Keratinocyte (primary cell): ENCODE results near the gene DNAJC28. TPM values are rescaled to one million over a fixed set of nuclear protein-coding genes. Genes with fewer than 3 reads are reported as not detected.

ENCODE experiments used
- DNase-seq: peaks from one replicate; pipeline ENCODE4 v3.0.0-alpha.2; 2011; ENCODE audit warnings: low read depth, missing footprints, low spot score
- FAIRE-seq: peaks from 2 replicates; lab custom pipeline; 2011; peaks lifted over from hg19 to GRCh38; lab: Jason Lieb, UNC
- H2AFZ ChIP-seq: 2 replicates; pipeline ENCODE4 v1.6.0; 2012; ENCODE audit warnings: low read length, control low read depth, inconsistent platforms; ENCODE audit not compliant: control insufficient read depth
- H3K27ac ChIP-seq: 2 replicates; pipeline ENCODE4 v1.5.1; 2011; ENCODE audit warnings: low read length; ENCODE audit not compliant: control insufficient read depth, insufficient read depth
- H3K27me3 ChIP-seq: 3 replicates; pipeline ENCODE4 v1.6.0; 2011; ENCODE audit warnings: low read length; ENCODE audit not compliant: control insufficient read depth, insufficient read depth; ENCODE audit errors: extremely low read depth
- H3K36me3 ChIP-seq, 2 experiments: 2 replicates in 1 of 2; 3 replicates in 1 of 2; pipeline ENCODE4 v1.5.1; 2011; ENCODE audit warnings: low read length in 2 of 2, mild to moderate bottlenecking in 1 of 2; ENCODE audit not compliant: control insufficient read depth in 2 of 2, insufficient read depth in 2 of 2; ENCODE audit errors: extremely low read depth in 1 of 2
- H3K4me1 ChIP-seq: 3 replicates; pipeline ENCODE4 v1.5.1; 2011; ENCODE audit warnings: low read length; ENCODE audit not compliant: control insufficient read depth, insufficient read depth; ENCODE audit errors: extremely low read depth
- H3K4me2 ChIP-seq: 3 replicates; pipeline ENCODE4 v1.6.0; 2011; ENCODE audit warnings: low read depth, low read length; ENCODE audit not compliant: control insufficient read depth, insufficient read depth; ENCODE audit errors: extremely low read depth
- H3K4me3 ChIP-seq, 3 experiments: fragments of 200-600 bp in 1 of 3; sonication (generic) in 1 of 3; 2 replicates in 2 of 3; 3 replicates in 1 of 3; pipeline ENCODE4 v1.5.1; 2011 to 2016; ENCODE audit warnings: low read length in 3 of 3, mild to moderate bottlenecking in 3 of 3, control low read depth in 2 of 3, inconsistent platforms in 1 of 3, low read depth in 1 of 3, mixed read lengths in 1 of 3, mixed run types in 1 of 3, moderate library complexity in 1 of 3; ENCODE audit not compliant: control insufficient read depth in 2 of 3, insufficient read depth in 2 of 3; ENCODE audit errors: extremely low read depth in 1 of 3
- H3K79me2 ChIP-seq: 2 replicates; pipeline ENCODE4 v1.6.0; 2012; ENCODE audit warnings: low read length; ENCODE audit not compliant: control insufficient read depth, insufficient read depth
- H3K9ac ChIP-seq: 3 replicates; pipeline ENCODE4 v1.6.0; 2011; ENCODE audit warnings: low read length; ENCODE audit not compliant: control insufficient read depth, insufficient read depth; ENCODE audit errors: extremely low read depth
- H3K9me1 ChIP-seq: 3 replicates; pipeline ENCODE4 v1.6.0; 2011; ENCODE audit warnings: low read length; ENCODE audit not compliant: control insufficient read depth, insufficient read depth; ENCODE audit errors: extremely low read depth
- H3K9me3 ChIP-seq: 2 replicates; pipeline ENCODE4 v1.5.1; 2012; ENCODE audit warnings: low read depth, low read length; ENCODE audit not compliant: control insufficient read depth
- H4K20me1 ChIP-seq: 3 replicates; pipeline ENCODE4 v1.6.0; 2011; ENCODE audit warnings: low read length; ENCODE audit not compliant: control insufficient read depth, insufficient read depth; ENCODE audit errors: extremely low read depth
- CTCF ChIP-seq, 3 experiments: IDR thresholded peaks in 1 of 3; conservative IDR thresholded peaks in 1 of 3; optimal IDR thresholded peaks in 1 of 3; 2 replicates in 2 of 3; 3 replicates in 1 of 3; pipeline versions ENCODE3 to v1.5.1; 2011; ENCODE audit warnings: low read length in 3 of 3, mild to moderate bottlenecking in 3 of 3, moderate library complexity in 2 of 3, control low read depth in 1 of 3, inconsistent platforms in 1 of 3; ENCODE audit not compliant: insufficient read depth in 2 of 3; ENCODE audit errors: extremely low read depth in 1 of 3
- EZH2 ChIP-seq: IDR thresholded peaks from one replicate; pipeline ENCODE4 v1.6.1; 2012; ENCODE audit warnings: inconsistent platforms, mild to moderate bottlenecking, low read length, moderate library complexity
- dilution Hi-C: fragments of 300-500 bp; cut with MboI; formaldehyde crosslinking; loops from one replicate; pipeline ENCODE4 v1.7.0; 2020; ENCODE audit warnings: low sequenced_read_pairs; ENCODE audit not compliant: extremely low pct_ligation_motif_present
- polyA plus RNA-seq, 5 experiments: library from polyadenylated mRNA; depleted of rRNA in 3 of 5; stranded (reverse) in 3 of 5; stranded (forward) in 1 of 5; unstranded in 1 of 5; fragments of >200 nt; gene quantifications; 1 replicate in 1 of 5; 2 replicates in 3 of 5; 3 replicates in 1 of 5; pipeline versions ENCODE4 v1.2.1 to v1.2.3, GENCODE V29; 2011 to 2012; ENCODE audit warnings: missing spikeins in 2 of 5, low read depth in 1 of 5, low replicate concordance in 1 of 5

Gene DNAJC28
- polyA plus RNA-seq, 1 donor (not counting 4 experiments of a cell fraction or from before 2014, with no cell fraction given): 1.4 TPM

GRCh38 chr21:33452362-33452761 lies 39.2 kb downstream of the DNAJC28 start:
- Histone ChIP-seq H3K4me3 (no peak overlapping the region), H3K27ac (no peak overlapping the region), H3K9me1 (no peaks in the 10 kb centered on the region), H4K20me1 (no peaks in the 10 kb centered on the region), H2AFZ (no peak overlapping the region), H3K9ac (no peak overlapping the region), H3K4me2 (no peak overlapping the region), H3K27me3 (no peaks in the 10 kb centered on the region), H3K9me3 (no peaks in the 10 kb centered on the region), H3K79me2 (no peaks in the 10 kb centered on the region), H3K36me3 (peaks cover 0 to 2% of the 10 kb centered on the region in 2 experiments), H3K4me1 (peaks cover 10% of the 10 kb centered on the region)
- dilution Hi-C loops: no loop called here
- TF ChIP-seq EZH2 (no peak), CTCF (optimal IDR thresholded peaks at IDR 0.05 in 1 of 3, IDR thresholded peaks at IDR 0.05 in 1 of 3, conservative IDR thresholded peaks at IDR 0.05 in 1 of 3; ENCODE audit: extremely low read depth in 1 of 3, insufficient read depth in 2 of 3, low read length in 3 of 3) (no peak)
- no peak for DNase-seq
- peak; percentile 36 for FAIRE-seq

GRCh38 chr21:33451634-33452071 lies 39.9 kb downstream of the DNAJC28 start:
- no peak for DNase-seq
- no peaks in the 10 kb centered on the region for H3K79me2 ChIP-seq
- no peak for TF ChIP-seq EZH2
- no peak for TF ChIP-seq CTCF (optimal IDR thresholded peaks at IDR 0.05 in 1 of 3, IDR thresholded peaks at IDR 0.05 in 1 of 3, conservative IDR thresholded peaks at IDR 0.05 in 1 of 3; ENCODE audit: extremely low read depth in 1 of 3, insufficient read depth in 2 of 3, low read length in 3 of 3)
- FAIRE-seq: peak; percentile 67
- H3K9ac ChIP-seq: no peak overlapping the region
- H3K9me1 ChIP-seq: no peaks in the 10 kb centered on the region
- H3K36me3 ChIP-seq: peaks cover 0 to 2% of the 10 kb centered on the region in 2 experiments
- no peak overlapping the region for H3K27ac ChIP-seq
- no peaks in the 10 kb centered on the region for H3K9me3 ChIP-seq
- no peaks in the 10 kb centered on the region for H4K20me1 ChIP-seq
- no peaks in the 10 kb centered on the region for H3K27me3 ChIP-seq
- H3K4me3 ChIP-seq: no peak overlapping the region
- dilution Hi-C loops: no loop called here
- H3K4me1 ChIP-seq: peaks cover 10% of the 10 kb centered on the region
- no peak overlapping the region for H3K4me2 ChIP-seq
- H2AFZ ChIP-seq: no peak overlapping the region
